ENCODE measurements around the gene STARD10.

- TF ChIP-seq CTCF (conservative IDR thresholded peaks at IDR 0.05; ENCODE audit: low read length), result no peak
- no peak for TF ChIP-seq EZH2phosphoT487 (IDR thresholded peaks at IDR 0.05; ENCODE audit: borderline replicate concordance, low read depth, low read length)
Measured at GRCh38 chr11:72726266-72727220, 67.3 kb downstream of the STARD10 start.

Data from OCI-LY7 (cell line).